ENCODE results near the gene ADCK1. TPM values are rescaled to one million over a fixed set of nuclear protein-coding genes. Genes with fewer than 3 reads are reported as not detected.
A peak's percentile ranks its signal among the peaks of the same experiment; 100 is the strongest.

ADCK1 gene
- total and polyA plus RNA-seq, 9 of the 15 experiments (the other 6 are each of a cell fraction or from before 2014, with no cell fraction given): 2.8 to 8.9 (median 4.3) TPM

DNA sequence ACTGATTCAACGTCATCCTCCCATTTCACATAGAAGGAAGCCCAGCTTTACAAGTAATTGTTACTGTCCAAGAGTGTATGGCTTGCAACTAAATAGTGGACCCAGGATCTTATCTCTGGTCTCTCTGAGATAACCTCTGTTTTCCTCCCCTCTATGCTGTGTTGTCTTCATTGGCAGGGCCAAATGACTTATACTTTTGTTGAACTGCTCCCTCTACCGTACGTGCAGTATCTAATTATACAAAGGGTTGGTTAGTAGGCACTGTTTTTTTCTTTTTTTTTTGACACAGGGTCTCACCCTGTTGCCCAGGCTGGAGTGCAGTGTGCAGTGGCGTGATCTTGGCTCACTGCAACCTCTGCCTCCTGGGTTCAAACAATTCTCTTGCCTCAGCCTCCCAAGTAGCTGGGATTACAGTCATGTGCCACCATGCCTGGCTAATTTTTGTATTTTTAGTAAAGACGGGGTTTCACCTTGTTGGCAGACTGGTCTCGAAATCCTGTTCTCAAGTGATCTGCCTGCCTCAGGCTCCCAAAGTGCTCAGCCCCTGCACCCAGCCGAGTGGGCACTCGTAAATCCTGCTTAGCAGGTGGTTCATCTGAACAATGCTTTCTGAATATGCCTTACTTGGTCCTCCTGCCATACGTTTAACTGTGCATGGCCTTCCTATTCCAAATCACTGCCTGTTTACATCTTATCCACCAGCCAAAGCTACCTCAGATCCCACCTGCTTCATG, 162.1 kb downstream of the ADCK1 start (continued):
- TF ChIP-seq E4F1 (CRISPR knock-in tag; IDR thresholded peaks at IDR 0.05; ENCODE audit: borderline replicate concordance) (no peak), BMI1 (IDR thresholded peaks at IDR 0.05; ENCODE audit: low read length) (no peak), ZKSCAN8 (CRISPR knock-in tag; IDR thresholded peaks at IDR 0.05) (no peak), ZNF398 (CRISPR knock-in tag; IDR thresholded peaks at IDR 0.05) (no peak), RREB1 (CRISPR knock-in tag; IDR thresholded peaks at IDR 0.05) (no peak), ZNF121 (CRISPR knock-in tag; conservative IDR thresholded peaks at IDR 0.05) (no peak), JUND (IDR thresholded peaks at IDR 0.05; ENCODE audit: borderline replicate concordance, low read depth, low read length) (no peak), JUND (tag; IDR thresholded peaks at IDR 0.05; ENCODE audit: borderline replicate concordance, low read depth, low read length) (0 out of 3 replicates have a peak, but pooled peaks have one; percentile 26), SETDB1 (IDR thresholded peaks at IDR 0.05; ENCODE audit: low read length) (no peak), ZBTB17 (CRISPR knock-in tag; IDR thresholded peaks at IDR 0.05) (no peak), NCOA4 (IDR thresholded peaks at IDR 0.05; ENCODE audit: partially characterized antibody) (no peak), MEIS2 (IDR thresholded peaks at IDR 0.05; ENCODE audit: partially characterized antibody) (no peak)
- TF ChIP-seq, protein P1, sequence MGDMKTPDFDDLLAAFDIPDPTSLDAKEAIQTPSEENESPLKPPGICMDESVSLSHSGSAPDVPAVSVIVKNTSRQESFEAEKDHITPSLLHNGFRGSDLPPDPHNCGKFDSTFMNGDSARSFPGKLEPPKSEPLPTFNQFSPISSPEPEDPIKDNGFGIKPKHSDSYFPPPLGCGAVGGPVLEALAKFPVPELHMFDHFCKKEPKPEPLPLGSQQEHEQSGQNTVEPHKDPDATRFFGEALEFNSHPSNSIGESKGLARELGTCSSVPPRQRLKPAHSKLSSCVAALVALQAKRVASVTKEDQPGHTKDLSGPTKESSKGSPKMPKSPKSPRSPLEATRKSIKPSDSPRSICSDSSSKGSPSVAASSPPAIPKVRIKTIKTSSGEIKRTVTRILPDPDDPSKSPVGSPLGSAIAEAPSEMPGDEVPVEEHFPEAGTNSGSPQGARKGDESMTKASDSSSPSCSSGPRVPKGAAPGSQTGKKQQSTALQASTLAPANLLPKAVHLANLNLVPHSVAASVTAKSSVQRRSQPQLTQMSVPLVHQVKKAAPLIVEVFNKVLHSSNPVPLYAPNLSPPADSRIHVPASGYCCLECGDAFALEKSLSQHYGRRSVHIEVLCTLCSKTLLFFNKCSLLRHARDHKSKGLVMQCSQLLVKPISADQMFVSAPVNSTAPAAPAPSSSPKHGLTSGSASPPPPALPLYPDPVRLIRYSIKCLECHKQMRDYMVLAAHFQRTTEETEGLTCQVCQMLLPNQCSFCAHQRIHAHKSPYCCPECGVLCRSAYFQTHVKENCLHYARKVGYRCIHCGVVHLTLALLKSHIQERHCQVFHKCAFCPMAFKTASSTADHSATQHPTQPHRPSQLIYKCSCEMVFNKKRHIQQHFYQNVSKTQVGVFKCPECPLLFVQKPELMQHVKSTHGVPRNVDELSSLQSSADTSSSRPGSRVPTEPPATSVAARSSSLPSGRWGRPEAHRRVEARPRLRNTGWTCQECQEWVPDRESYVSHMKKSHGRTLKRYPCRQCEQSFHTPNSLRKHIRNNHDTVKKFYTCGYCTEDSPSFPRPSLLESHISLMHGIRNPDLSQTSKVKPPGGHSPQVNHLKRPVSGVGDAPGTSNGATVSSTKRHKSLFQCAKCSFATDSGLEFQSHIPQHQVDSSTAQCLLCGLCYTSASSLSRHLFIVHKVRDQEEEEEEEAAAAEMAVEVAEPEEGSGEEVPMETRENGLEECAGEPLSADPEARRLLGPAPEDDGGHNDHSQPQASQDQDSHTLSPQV (IDR thresholded peaks at IDR 0.05): 0 out of 2 replicates have a peak, but pooled peaks have one; percentile 39

All from K562 (cell line).